GM12872 (cell line): Measurements from ENCODE around the gene RFC2.

Experiments used
- TF ChIP-seq, protein P1 (sequence below): IDR thresholded peaks from 3 replicates; pipeline ENCODE4 v1.5.1; 2011; ENCODE audit warnings: low read depth, mild to moderate bottlenecking, low read length, moderate library complexity; ENCODE audit not compliant: insufficient read depth

The RFC2 gene

DNA sequence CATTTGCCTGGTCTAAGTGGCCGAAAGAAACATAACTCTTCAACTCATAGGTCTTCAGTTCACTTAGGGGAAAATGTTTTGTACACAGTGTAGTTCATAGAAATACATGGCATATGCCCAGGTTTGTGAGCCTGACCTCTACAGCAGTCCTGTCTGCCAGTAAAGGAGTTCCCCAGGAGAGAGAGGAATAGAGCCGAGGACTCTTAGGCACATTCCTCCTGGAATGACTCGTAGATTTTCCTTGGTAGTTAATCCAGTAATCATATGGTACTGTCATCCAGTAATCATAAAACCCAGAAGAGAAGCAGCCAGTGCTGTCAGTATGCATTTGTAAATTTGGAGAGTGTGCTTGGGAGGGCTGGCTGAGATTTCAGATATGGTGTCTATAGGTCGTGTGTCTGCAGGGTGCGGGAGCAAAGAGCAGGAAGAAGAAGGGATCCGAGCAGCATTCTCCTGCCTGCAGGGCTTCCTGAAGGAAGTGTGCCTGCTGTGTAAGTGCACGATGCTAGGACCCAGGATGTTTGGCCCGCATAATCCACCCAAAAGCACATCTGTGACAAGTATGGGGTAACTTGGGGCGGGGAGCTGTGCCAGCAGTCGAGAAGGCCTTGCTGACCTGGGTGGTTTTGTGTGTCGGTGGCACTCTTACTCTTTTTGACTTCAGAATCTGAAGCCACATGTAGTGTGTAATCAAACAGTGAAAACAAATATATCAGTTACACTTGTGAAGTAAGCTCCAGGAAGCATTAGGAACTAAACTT is 66.1 kb downstream of the RFC2 start:
- TF ChIP-seq, protein P1, sequence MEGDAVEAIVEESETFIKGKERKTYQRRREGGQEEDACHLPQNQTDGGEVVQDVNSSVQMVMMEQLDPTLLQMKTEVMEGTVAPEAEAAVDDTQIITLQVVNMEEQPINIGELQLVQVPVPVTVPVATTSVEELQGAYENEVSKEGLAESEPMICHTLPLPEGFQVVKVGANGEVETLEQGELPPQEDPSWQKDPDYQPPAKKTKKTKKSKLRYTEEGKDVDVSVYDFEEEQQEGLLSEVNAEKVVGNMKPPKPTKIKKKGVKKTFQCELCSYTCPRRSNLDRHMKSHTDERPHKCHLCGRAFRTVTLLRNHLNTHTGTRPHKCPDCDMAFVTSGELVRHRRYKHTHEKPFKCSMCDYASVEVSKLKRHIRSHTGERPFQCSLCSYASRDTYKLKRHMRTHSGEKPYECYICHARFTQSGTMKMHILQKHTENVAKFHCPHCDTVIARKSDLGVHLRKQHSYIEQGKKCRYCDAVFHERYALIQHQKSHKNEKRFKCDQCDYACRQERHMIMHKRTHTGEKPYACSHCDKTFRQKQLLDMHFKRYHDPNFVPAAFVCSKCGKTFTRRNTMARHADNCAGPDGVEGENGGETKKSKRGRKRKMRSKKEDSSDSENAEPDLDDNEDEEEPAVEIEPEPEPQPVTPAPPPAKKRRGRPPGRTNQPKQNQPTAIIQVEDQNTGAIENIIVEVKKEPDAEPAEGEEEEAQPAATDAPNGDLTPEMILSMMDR: no peak

GRCh38 chr7:74185636-74186035 is 68.6 kb downstream of the RFC2 start:
- TF ChIP-seq, protein P1: no peak

DNA sequence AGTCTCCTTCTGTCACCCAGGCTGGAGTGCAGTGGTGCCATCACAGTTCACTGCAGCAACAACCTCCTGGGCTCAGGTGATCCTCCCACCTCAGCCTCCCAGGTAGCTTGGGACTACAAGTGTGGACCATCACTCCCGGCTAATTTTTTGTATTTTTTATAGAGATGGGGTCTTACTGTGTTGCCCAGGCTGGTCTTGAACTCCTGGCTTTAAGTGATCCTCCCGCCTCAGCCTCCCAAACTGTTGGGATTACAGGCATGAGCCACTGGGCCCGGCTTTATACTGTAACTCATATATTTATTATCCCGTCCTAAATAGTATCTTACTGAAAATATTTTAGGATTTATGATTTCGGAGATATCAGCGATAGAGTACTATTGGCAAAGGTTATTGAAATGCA is 69.2 kb downstream of the RFC2 start:
- TF ChIP-seq, protein P1: no peak

- TF ChIP-seq, protein P1: peak; percentile 48
Observed at GRCh38 chr7:74183653-74184450, 70.3 kb downstream of the RFC2 start.

DNA sequence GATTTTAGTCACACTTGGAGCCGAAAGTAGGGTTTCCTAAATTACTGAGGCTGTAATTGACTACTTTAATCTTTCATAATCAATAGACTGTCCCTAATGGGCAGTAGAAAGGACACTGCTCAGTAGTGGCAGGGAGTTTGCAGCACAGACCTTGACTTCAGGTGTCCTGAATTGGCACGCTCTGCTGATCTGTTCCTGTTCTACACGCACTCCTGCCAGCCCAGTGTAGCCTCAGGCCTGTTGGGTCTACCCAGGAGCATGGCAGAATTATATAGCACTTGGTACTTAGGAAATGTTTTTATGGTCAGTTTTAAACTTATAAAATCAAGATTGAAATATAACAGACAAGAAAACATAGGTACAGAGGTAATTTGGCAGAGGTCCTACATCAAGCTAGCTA is 71.1 kb downstream of the RFC2 start:
- TF ChIP-seq, protein P1: no peak

- TF ChIP-seq, protein P1: no peak
Observed at GRCh38 chr7:74182453-74183090, 71.6 kb downstream of the RFC2 start.

- TF ChIP-seq, protein P1: no peak
Observed at GRCh38 chr7:74181821-74182220, 72.4 kb downstream of the RFC2 start.
